ENCODE measurements around the gene SARDH.

DNA sequence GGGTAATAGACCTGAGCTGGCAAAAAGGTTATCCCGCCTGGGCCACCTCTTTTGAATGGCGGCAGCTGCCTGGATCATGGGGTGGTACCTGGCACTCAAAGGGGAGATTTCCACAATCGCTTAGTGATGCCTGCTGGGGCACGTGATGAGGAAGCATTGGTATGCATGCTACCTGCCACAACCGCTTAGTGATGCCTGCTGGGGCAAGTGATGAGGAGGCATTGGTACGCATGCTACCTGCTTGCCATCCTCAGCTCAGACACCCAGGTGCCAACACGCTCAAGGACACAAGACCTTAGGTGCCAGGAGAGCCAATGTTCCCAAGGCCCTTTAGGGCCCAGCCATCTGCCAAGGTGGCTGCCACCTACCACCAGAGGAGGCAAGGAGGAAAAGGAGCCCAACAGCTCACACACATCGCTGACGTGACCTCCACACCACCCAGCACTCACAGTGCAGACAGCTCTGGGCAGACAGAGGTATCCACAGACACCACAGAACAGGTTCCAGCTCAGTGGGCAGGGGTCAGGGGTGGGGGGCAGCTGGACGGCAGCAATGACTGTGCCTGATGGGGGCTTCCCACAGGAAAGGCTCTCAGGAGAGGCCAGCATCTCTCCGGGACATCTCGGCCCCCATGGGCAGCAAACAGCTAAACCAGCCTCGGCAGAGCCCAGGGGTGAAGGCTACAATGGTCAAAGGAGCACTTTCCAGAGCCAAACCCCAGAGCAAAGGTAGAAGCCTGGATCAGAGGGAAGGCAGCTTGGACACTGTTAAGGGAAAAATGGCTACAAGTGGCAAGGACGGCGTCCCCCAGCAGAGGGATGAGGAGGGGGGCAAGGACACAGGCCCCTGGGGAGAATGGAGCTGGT, 43.0 kb upstream of the SARDH start:
- TF ChIP-seq, protein P1, sequence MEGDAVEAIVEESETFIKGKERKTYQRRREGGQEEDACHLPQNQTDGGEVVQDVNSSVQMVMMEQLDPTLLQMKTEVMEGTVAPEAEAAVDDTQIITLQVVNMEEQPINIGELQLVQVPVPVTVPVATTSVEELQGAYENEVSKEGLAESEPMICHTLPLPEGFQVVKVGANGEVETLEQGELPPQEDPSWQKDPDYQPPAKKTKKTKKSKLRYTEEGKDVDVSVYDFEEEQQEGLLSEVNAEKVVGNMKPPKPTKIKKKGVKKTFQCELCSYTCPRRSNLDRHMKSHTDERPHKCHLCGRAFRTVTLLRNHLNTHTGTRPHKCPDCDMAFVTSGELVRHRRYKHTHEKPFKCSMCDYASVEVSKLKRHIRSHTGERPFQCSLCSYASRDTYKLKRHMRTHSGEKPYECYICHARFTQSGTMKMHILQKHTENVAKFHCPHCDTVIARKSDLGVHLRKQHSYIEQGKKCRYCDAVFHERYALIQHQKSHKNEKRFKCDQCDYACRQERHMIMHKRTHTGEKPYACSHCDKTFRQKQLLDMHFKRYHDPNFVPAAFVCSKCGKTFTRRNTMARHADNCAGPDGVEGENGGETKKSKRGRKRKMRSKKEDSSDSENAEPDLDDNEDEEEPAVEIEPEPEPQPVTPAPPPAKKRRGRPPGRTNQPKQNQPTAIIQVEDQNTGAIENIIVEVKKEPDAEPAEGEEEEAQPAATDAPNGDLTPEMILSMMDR (IDR thresholded peaks at IDR 0.05) = no peak
- TF ChIP-seq POLR2A (IDR thresholded peaks at IDR 0.05) = no peak
